Psoas muscle (tissue), 8 donors: ENCODE data around the gene MAPKAP1. TPM values are rescaled to one million over a fixed set of nuclear protein-coding genes. Genes with fewer than 3 reads are reported as not detected.

Experiments
- ATAC-seq, 4 donors: fragments of 200-7000 bp; cut with Tn5 transposase; one replicate each; pipeline ENCODE4 v1.9.1; 2020; ENCODE audit warnings: moderate library complexity in 3 of 4, mild to moderate bottlenecking in 2 of 4
- DNase-seq, 2 donors: peaks; one replicate each; pipeline ENCODE4 v3.0.0-alpha.2; 2020
- H3K27ac ChIP-seq: fragments of 200-600 bp; one replicate; pipeline ENCODE4 v1.8.0; 2022
- H3K27me3 ChIP-seq, 3 donors: fragments of 200-600 bp in 1 of 3; one replicate each; pipeline versions ENCODE4 v1.6.1 to v1.8.0; 2013 to 2022; ENCODE audit warnings: low read length in 2 of 3, mild to moderate bottlenecking in 2 of 3, moderate library complexity in 1 of 3; ENCODE audit not compliant: insufficient read depth in 3 of 3
- H3K36me3 ChIP-seq, 2 donors: fragments of 200-600 bp in 1 of 2; one replicate each; pipeline versions ENCODE4 v1.6.1 to v1.8.0; 2013 to 2022; ENCODE audit warnings: low read depth in 1 of 2, mild to moderate bottlenecking in 1 of 2, moderate library complexity in 1 of 2; ENCODE audit not compliant: insufficient read depth in 1 of 2
- H3K4me1 ChIP-seq: fragments of 200-600 bp; one replicate; pipeline ENCODE4 v1.8.0; 2022
- H3K4me3 ChIP-seq: fragments of 200-600 bp; one replicate; pipeline ENCODE4 v1.8.0; 2022; ENCODE audit warnings: mild to moderate bottlenecking
- H3K9me3 ChIP-seq: fragments of 200-600 bp; one replicate; pipeline ENCODE4 v1.8.0; 2022
- CTCF ChIP-seq: fragments of 200-600 bp; IDR thresholded peaks from one replicate; pipeline ENCODE4 v1.8.0; 2022; ENCODE audit warnings: antibody characterized with exemption
- WGBS, 3 donors: extraction: QIAGEN DNeasy Blood & Tissue Kit; methylation state at CpG; one replicate each; pipeline versions ENCODE4 v1.1.6 to v1.1.7; 2013; 5-methylcytosine and 5-hydroxymethylcytosine counted together
- intact Hi-C, 2 donors: fragments of 100-400 bp; cut with DNase I; formaldehyde crosslinking; loops; one replicate each; pipeline versions ENCODE4 v1.11.0 to v1.14.2; 2022
- polyA plus RNA-seq, 3 donors: library from polyadenylated mRNA; stranded (reverse); fragments of 200-250 nt; gene quantifications; one replicate each; pipeline ENCODE4 v1.2.3, GENCODE V29; 2013
- total RNA-seq, 4 donors: library from RNA; stranded (reverse); fragmentation: NEBNext Ultra II Directional in 2 of 4; extraction: Animal tissue kit (Norgen Biotek cat#: 25700) in 2 of 4; gene quantifications; one replicate each; pipeline versions ENCODE4 v1.2.1 to v1.2.4, GENCODE V29; 2021 to 2023
- donor health status: healthy with polysubstance abuse.
- donor health status: DM: no; HTN: no; CAD: no; lungs with moderate emphysema.
- donor health status: Bipolar disorder and iron deficiency.
- donor health status: healthy.
- donor health status: DM: yes; HTN: yes; CAD: no.
- donor health status: DM: no; HTN: no; CAD: no.
- donor health status: DM: no; HTN: no; CAD: no.
- donor health status: DM: yes; HTN: yes; CAD: no.

Gene MAPKAP1
- total and polyA plus RNA-seq, 7 donors = 64.2 to 124 (median 90.4) TPM

GRCh38 chr9:125413579-125413978, 293.4 kb downstream of the MAPKAP1 start:
- Histone ChIP-seq H3K27me3 (peaks cover 0 to 8% (median 4%) of the 10 kb centered on the region in 3 donors), H3K4me3 (no peak overlapping the region), H3K36me3 (no peaks in the 10 kb centered on the region), H3K9me3 (no peaks in the 10 kb centered on the region), H3K4me1 (peaks cover 1% of the 10 kb centered on the region), H3K27ac (no peak overlapping the region)
- ATAC-seq (no peak), DNase-seq (no peak)
- no peak for TF ChIP-seq CTCF
- WGBS, 3 donors = 93 to 97% (median 94%) methylated on average over 8 of the region's 8 CpGs
- intact Hi-C loops = no loop called here

GRCh38 chr9:125412166-125412565, 294.8 kb downstream of the MAPKAP1 start:
- no peaks in the 10 kb centered on the region for H3K36me3 ChIP-seq
- intact Hi-C loops = no loop called here
- WGBS, 3 donors = 81 to 84% (median 82%) methylated on average over 10 of the region's 10 CpGs

GRCh38 chr9:125411171-125411756, 295.7 kb downstream of the MAPKAP1 start:
- DNase-seq = no peak
- 64 to 74% (median 69%) methylated on average over 14 of the region's 14 CpGs for WGBS, 3 donors

More at GRCh38 chr9:125412166-125412565, 294.8 kb downstream of the MAPKAP1 start:
- Histone ChIP-seq H3K9me3 (no peaks in the 10 kb centered on the region), H3K27me3 (peaks cover 0 to 14% (median 4%) of the 10 kb centered on the region in 3 donors), H3K4me1 (peaks cover 3% of the 10 kb centered on the region), H3K4me3 (no peak overlapping the region), H3K27ac (no peak overlapping the region)
- DNase-seq (no peak), ATAC-seq (no peak)
- no peak for TF ChIP-seq CTCF

GRCh38 chr9:125410522-125410894, 296.5 kb downstream of the MAPKAP1 start:
- DNase-seq (no peak), ATAC-seq (peak in 1 of 4 donors; percentile 8)
- H3K4me3 ChIP-seq = no peak overlapping the region
- 91 to 95% (median 92%) methylated on average over 20 to 24 of the region's 24 CpGs for WGBS, 3 donors
- H3K27me3 ChIP-seq = peaks cover 0 to 17% (median 4%) of the 10 kb centered on the region in 3 donors
- no peak overlapping the region for H3K27ac ChIP-seq
- no peaks in the 10 kb centered on the region for H3K9me3 ChIP-seq
- no peak for TF ChIP-seq CTCF
- peaks cover 3% of the 10 kb centered on the region for H3K4me1 ChIP-seq
- no peaks in the 10 kb centered on the region for H3K36me3 ChIP-seq
- intact Hi-C loops = no loop called here

More at GRCh38 chr9:125411171-125411756, 295.7 kb downstream of the MAPKAP1 start:
- Histone ChIP-seq H3K4me1 (peaks cover 3% of the 10 kb centered on the region), H3K27me3 (peaks cover 0 to 17% (median 4%) of the 10 kb centered on the region in 3 donors), H3K27ac (no peak overlapping the region), H3K9me3 (no peaks in the 10 kb centered on the region), H3K4me3 (no peak overlapping the region), H3K36me3 (no peaks in the 10 kb centered on the region)
- TF ChIP-seq CTCF = no peak
- intact Hi-C loops = no loop called here
- ATAC-seq = no peak
